Right atrium auricular region (tissue), 2 donors: ENCODE results near the gene GRIN2A. TPM values are rescaled to one million over a fixed set of nuclear protein-coding genes. Genes with fewer than 3 reads are reported as not detected.

Experiments used
- DNase-seq: peaks from one replicate; pipeline ENCODE4 v3.0.0-alpha.2; 2019; ENCODE audit warnings: low spot score
- H3K27ac ChIP-seq, 2 donors: fragments of 200-600 bp; sonication (generic); 1 replicate in 1 of 2; 2 replicates in 1 of 2; pipeline ENCODE4 v1.5.1; 2016 to 2019
- H3K27me3 ChIP-seq, 2 donors: fragments of 200-600 bp; sonication (generic); one replicate each; pipeline versions ENCODE4 v1.5.1 to v1.6.0; 2017 to 2019
- H3K36me3 ChIP-seq: fragments of 200-600 bp; sonication (generic); one replicate; pipeline ENCODE4 v1.5.1; 2016
- H3K4me1 ChIP-seq, 2 donors: fragments of 200-600 bp; sonication (generic); one replicate each; pipeline versions ENCODE4 v1.5.1 to v1.6.0; 2017 to 2019
- H3K4me3 ChIP-seq, 2 donors: fragments of 200-600 bp; sonication (generic); 1 replicate in 1 of 2; 2 replicates in 1 of 2; pipeline ENCODE4 v1.5.1; 2017 to 2019; ENCODE audit warnings: mild to moderate bottlenecking in 1 of 2, moderate library complexity in 1 of 2
- H3K9me3 ChIP-seq, 2 donors: fragments of 200-600 bp; sonication (generic); one replicate each; pipeline ENCODE4 v1.5.1; 2019
- CTCF ChIP-seq, 2 donors: fragments of 200-600 bp; sonication (generic); IDR thresholded peaks; one replicate each; pipeline ENCODE4 v1.5.1; 2019; ENCODE audit warnings: antibody characterized with exemption in 2 of 2
- total RNA-seq, 2 donors: library from RNA; depleted of rRNA; stranded (reverse); fragments of >200 nt; gene quantifications; one replicate each; pipeline ENCODE4 v1.1.0, GENCODE V29; 2016

Gene GRIN2A
- total RNA-seq, 2 donors from 2014 or later = 3.8 to 7.4 TPM

DNA sequence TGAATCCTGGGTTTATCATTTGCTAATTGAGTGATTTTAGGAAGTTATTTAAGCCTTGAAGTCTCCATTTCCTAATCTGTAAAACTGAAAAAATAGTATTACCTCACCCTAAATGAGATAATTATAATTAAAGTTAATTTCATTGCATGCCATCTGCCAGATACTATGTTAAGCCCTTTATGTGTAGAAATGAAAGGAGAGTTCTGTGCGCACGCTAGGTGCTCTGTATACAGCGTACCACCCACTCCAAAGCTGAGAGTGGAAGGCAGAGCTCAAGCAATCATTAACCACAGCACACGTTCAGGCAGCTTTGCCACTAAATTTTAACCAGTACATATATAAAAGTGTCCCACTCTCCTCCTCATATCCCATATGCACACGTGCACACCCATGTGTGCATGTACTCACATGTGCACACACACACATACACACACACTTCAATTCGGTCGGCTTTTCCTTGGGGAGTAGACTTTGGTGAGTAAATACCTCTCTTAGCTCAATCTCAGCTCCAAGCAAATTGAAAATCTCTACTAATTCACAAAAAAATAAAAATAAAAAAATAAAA, 204.8 kb downstream of the GRIN2A start:
- Histone ChIP-seq H3K4me3 (no peak overlapping the region), H3K9me3 (no peaks in the 10 kb centered on the region), H3K27ac (no peak overlapping the region), H3K27me3 (no peaks in the 10 kb centered on the region), H3K36me3 (no peaks in the 10 kb centered on the region), H3K4me1 (no peaks in the 10 kb centered on the region)
- TF ChIP-seq CTCF (IDR thresholded peaks at IDR 0.05) = no peak
- DNase-seq = no peak

DNA sequence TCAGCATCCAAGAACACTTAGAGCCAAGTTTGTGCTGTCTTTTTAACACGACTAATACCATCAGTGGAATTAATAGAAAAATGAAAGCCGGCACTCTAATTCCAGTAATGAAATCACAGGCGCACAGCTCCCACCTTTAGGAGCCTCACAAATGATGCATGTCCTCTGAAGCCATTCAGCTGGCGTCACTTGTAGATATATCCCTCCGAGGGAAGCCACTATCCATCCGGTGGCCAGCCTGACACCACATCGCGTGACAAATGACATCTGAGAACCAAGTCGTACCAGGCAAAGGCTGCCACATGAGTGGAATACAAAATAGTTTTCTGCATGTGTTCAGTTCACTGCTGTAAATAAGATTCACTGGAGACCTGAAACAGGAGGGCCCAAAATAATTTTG, 205.6 kb downstream of the GRIN2A start:
- H3K4me1 ChIP-seq = no peaks in the 10 kb centered on the region
- TF ChIP-seq CTCF (IDR thresholded peaks at IDR 0.05) = no peak
- no peak for DNase-seq

GRCh38 chr16:9971907-9972306, 210.3 kb downstream of the GRIN2A start:
- H3K4me3 ChIP-seq = no peak overlapping the region

More for the DNA sequence above, 205.6 kb downstream of the GRIN2A start:
- H3K4me3 ChIP-seq = no peak overlapping the region
- H3K36me3 ChIP-seq = no peaks in the 10 kb centered on the region
- H3K27me3 ChIP-seq = no peaks in the 10 kb centered on the region
- no peaks in the 10 kb centered on the region for H3K9me3 ChIP-seq
- H3K27ac ChIP-seq = no peak overlapping the region

GRCh38 chr16:9970796-9971195, 211.4 kb downstream of the GRIN2A start:
- no peak for DNase-seq
- H3K4me3 ChIP-seq = no peak overlapping the region
- no peaks in the 10 kb centered on the region for H3K36me3 ChIP-seq
- TF ChIP-seq CTCF (IDR thresholded peaks at IDR 0.05) = no peak
- no peak overlapping the region for H3K27ac ChIP-seq
- H3K9me3 ChIP-seq = no peaks in the 10 kb centered on the region
- no peaks in the 10 kb centered on the region for H3K27me3 ChIP-seq
- no peaks in the 10 kb centered on the region for H3K4me1 ChIP-seq

More at GRCh38 chr16:9971907-9972306, 210.3 kb downstream of the GRIN2A start:
- Histone ChIP-seq H3K27ac (no peak overlapping the region), H3K27me3 (no peaks in the 10 kb centered on the region), H3K9me3 (no peaks in the 10 kb centered on the region), H3K36me3 (no peaks in the 10 kb centered on the region), H3K4me1 (no peaks in the 10 kb centered on the region)
- no peak for TF ChIP-seq CTCF (IDR thresholded peaks at IDR 0.05)
- no peak for DNase-seq

- Histone ChIP-seq H3K27ac (no peak overlapping the region), H3K4me1 (no peaks in the 10 kb centered on the region), H3K36me3 (no peaks in the 10 kb centered on the region), H3K4me3 (no peak overlapping the region), H3K27me3 (no peaks in the 10 kb centered on the region), H3K9me3 (no peaks in the 10 kb centered on the region)
- no peak for TF ChIP-seq CTCF (IDR thresholded peaks at IDR 0.05)
- DNase-seq = no peak
Observed at GRCh38 chr16:9970244-9970643, 212.0 kb downstream of the GRIN2A start.

DNA sequence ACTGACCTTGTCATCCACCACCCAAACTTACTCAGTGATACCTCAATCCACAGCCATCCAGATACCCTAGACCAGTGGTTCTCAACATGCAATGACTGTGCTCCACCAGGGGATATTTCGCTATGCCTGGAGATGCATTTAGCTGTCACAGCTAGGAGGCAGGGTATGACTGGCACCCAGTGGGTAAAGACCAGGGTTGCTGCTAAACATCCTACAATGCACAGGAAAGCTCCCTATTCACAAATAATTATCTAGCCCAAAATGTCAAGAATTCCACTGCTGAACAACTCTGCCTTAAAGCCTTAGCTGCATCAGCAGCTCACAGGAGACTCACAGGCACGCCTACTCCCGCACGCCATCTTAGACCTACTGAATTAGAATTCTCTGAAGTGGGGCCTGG, 212.6 kb downstream of the GRIN2A start:
- no peaks in the 10 kb centered on the region for H3K27me3 ChIP-seq
- no peak for TF ChIP-seq CTCF (IDR thresholded peaks at IDR 0.05)
- H3K27ac ChIP-seq = no peak overlapping the region
- no peaks in the 10 kb centered on the region for H3K4me1 ChIP-seq
- no peak for DNase-seq
- no peaks in the 10 kb centered on the region for H3K9me3 ChIP-seq
- H3K4me3 ChIP-seq = no peak overlapping the region
- H3K36me3 ChIP-seq = no peaks in the 10 kb centered on the region
